GM19463 (cell line): Measurements from ENCODE around the gene UACA.

Experiments used
- ATAC-seq: cut with Tn5 transposase; IDR thresholded peaks from one replicate; pipeline ENCODE4 v1.9.1; 2021; ENCODE audit warnings: mild to moderate bottlenecking, moderate library complexity; ENCODE audit not compliant: unreplicated experiment

UACA gene

DNA sequence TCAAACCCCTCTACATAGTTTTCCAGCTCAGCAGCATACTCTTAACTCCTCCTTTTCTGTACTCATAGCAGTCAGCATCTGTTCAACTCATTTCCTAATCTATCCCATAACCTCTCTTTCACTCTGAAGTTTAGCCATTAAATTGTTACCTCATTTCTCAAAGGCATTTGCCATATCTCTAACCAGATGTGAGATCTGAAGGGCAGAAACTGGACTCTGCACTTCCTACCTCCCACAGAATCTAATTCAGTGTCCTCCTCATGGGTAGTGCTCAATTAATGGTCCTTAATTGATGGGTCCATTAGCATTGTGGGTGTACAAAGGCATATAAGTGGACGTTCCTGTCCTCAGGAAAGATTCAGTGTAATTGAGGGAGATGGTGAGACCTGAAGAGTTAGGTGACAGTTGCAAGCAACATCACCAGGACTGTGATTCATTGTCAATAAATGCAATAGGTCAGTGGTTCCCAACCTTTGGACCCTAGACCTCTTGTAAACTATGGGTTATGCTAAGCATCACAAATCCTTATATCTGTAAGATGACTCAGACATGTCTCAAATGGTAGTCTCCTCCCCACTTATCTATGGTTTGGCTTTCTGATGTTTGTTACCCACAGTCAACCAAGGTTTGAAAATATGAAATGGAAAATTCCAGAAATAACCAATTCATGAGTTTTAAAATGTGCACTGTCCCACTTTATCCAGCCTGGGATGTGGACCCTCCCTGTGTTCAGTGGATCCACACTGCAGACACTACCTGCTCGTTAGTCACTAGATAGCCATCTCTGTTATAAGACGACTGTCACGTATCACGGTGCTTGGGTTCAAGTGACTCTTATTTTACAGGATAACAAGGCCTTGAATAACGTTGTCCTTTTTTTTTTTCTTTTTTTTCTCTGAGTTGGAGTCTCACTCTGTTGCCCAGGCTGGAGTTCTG is 25.0 kb upstream of the UACA start:
- no peak for ATAC-seq

- ATAC-seq, result no peak
Observed at GRCh38 chr15:70786996-70787395, 23.6 kb upstream of the UACA start.

GRCh38 chr15:70783610-70784022 is 20.3 kb upstream of the UACA start:
- ATAC-seq, result no peak

- ATAC-seq, result no peak
Observed at GRCh38 chr15:70783041-70783440, 19.7 kb upstream of the UACA start.

- ATAC-seq, result no peak
Observed at GRCh38 chr15:70781236-70781635, 17.9 kb upstream of the UACA start.

- no peak for ATAC-seq
Observed at GRCh38 chr15:70778258-70779076, 15.1 kb upstream of the UACA start.

- ATAC-seq, result no peak
Observed at GRCh38 chr15:70777170-70777926, 14.0 kb upstream of the UACA start.

GRCh38 chr15:70775160-70775559 is 11.8 kb upstream of the UACA start:
- ATAC-seq, result no peak

DNA sequence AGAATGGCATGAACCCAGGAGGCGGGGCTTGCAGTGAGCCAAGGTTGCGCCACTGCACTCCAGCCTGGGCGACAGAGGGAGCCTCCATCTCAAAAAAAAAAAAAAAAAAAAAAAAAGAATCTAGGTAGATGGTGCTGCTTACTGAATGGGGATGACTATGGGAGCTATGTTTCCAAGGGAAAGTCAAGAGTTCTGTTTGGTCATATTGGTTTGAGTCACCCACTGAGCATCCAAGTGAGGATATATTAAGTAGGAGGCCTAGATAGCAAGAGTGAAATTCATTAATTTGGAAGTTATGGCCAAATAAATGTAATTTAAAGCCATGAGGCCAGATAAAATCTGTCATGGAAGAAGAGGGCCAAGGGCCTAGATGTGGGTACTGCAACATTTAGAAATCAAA is 9.0 kb upstream of the UACA start:
- ATAC-seq, result no peak

DNA sequence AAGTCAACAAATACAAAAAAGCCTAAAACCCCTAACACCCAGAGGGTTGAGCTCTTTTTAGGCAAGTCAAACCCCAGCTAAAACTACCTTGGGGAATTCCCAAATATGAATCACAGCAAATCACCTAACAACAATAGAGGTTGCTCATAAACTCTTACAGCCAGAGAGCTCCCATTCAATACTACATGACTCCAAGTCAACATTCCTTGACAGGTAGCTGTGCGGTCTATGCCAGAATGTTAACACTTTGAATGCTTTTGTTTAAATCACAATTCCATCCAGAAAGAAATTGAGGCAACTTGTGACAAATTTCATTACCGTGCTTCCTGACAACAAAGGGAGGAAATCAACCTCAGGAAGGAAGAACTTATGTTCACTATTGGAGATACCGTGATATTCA is 7.5 kb upstream of the UACA start:
- ATAC-seq, result no peak

DNA sequence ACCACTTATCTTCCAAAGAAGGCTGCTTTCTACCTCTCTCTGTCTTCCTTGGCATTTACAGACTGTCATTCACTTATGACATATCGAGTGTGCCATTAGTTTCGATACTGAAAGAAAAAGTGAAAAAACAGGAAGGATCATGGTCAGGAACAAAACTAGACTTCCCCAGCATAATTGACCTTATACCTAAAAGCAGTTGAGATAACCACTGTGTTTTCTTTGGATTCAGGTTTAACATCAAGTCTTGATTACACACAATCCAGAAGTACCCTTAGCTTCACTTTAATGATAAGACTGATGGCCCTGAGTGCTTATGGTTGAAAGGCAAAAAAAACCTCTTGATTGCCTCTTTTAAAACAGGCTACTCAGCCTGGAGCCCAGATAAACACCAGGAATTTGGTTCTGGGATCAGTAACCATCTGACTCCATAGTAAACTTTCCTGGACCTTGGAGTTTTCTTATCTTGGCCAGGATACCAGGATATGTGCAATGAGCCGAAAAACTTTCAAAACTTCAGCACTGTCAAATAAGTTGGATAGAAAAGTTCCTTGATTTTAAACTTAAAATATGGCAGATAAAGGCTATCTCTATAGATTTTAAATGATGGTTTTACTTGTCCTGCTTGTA is 5.0 kb upstream of the UACA start:
- no peak for ATAC-seq

GRCh38 chr15:70767667-70768066 is 4.3 kb upstream of the UACA start:
- ATAC-seq, result no peak

DNA sequence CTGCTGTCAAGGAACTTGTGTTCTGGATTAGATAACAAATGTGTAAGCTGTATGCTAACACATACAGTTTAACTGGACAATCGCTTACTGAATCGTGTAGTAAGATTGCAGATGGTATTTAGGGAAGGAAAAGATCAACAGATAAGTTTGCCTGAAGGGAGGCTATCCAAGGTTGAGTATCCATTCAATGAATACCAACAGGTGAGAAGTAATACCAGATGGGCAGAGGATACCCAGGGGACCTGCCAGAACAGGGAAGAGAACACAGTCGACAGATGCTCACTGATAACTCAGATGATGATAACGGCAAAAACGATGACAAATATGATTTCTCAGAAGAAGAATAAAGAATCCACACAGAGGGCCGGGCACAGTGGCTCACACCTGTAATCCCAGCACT is 3.2 kb upstream of the UACA start:
- ATAC-seq, result no peak

- no peak for ATAC-seq
Observed at GRCh38 chr15:70765504-70766281, 2.3 kb upstream of the UACA start.

DNA sequence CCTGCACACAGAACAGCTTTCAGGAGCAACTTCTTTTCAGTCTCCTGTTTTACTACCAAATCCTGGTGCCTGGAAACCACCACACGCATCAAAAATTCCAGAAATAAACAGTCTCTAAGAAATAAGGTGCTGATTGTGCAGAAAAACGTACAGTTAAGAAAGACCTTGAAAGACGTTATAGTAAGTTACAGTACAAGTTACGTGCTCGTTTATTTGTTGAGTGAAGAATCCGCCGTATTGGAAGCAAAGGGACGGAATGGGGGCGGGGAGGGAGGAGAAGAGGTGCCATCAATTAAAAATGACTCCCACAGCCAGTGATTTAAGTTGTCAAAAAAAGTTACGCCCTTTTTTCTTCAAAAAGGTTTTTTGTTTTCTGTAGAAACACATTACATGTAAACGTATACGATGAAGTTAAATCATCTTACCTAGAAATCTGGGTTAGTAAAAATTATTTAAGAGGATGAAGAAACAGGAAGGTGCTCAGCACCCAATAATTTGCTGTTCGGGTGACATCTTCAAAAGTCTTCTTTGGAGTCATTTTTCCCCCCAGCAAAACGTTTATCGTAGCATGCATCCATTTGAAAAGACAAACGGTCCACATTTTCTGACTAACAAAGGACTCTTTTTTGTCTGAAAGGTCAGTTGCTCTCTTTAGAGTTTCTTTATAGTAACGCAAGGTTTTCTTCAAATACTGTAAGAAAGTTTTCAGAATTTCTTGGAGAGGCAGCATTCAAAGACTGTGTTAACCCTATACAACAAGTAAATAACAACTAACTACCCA is 782 bp upstream of the UACA start:
- no peak for ATAC-seq

- ATAC-seq, result peak; percentile 8
Observed at GRCh38 chr15:70762469-70763119, 764 bp downstream of the UACA start.

GRCh38 chr15:70761931-70762468 is 1.4 kb downstream of the UACA start:
- no peak for ATAC-seq

DNA sequence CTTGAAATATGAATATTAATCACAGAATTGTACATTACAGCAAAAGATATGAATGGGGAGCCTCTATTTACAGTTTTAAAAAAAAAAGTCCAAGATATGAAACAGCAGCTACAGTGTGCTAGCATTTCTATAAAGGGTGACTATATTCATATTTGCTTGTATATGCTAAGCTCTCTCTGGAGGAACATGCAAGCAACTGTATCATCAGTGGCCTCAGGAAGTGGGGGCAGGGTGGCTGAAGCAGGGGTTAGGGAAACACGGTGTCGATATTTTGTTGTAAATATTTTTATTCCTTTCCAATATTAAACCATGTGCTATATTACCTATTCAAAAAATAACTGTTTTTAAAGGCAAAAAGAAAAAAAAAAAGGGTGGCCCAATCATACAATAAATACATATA is 2.3 kb downstream of the UACA start:
- ATAC-seq, result no peak
